ENCODE data around the gene SLC22A4.

DNA sequence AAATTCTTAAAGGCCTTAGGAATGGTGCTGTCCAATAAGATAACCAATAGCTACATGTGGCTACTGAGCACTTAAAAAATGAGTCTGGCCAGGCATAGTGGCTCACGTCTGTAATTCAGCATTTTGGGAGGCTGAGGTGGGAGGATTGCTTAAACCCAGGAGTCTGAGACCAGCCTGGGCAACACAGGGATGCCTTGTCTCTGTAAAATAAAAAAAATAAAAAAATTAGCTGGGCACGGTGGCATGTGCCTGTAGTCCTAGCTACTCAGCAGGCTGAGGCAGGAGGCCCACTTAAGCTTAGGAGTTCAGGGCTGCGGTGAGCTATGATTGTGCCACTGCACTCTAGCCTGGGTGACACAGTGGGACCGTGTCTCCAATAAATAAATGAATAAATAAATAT is 74.0 kb downstream of the SLC22A4 start:
- TF ChIP-seq POLR2A (IDR thresholded peaks at IDR 0.05; ENCODE audit: low read depth, low read length), result no peak
- TF ChIP-seq TAF1 (IDR thresholded peaks at IDR 0.05; ENCODE audit: borderline replicate concordance, low read depth, low read length), result no peak
- TF ChIP-seq POLR2AphosphoS5 (IDR thresholded peaks at IDR 0.05; ENCODE audit: low read depth, low read length), result no peak
